ENCODE measurements around the gene NUP88.
A peak's percentile ranks its signal among the peaks of the same experiment; 100 is the strongest.
"Not testable (repeated sequence)": the region's sequence is repeated elsewhere in the genome, so short reads cannot be mapped to it uniquely, and the experiment has no call there.

Gene NUP88

DNA sequence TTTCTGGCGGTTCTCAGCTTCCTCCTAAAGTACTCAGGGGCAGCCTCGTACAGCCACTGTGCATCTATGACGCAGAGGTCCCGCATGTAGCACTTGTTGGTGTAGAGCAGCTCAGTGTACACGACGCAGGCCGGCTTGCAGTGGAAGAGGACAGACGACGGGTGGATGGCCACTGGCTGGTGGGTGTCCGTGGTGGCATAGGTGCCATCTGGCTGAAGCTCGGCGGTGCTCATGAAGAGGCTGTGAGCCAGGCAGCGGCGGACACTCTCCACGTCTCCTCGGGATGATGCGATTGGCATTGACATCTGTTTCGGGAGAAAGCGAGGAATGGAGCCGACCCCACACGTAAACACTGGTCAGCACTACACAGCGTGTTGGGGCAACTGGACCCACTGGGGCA lies 24.7 kb upstream of the NUP88 start:
- H3K4me3 ChIP-seq (ENCODE audit: control insufficient read depth, low read depth, low read length): no peak overlapping the region
- no peak for TF ChIP-seq CTCF (conservative IDR thresholded peaks at IDR 0.05; ENCODE audit: control insufficient read depth, insufficient read depth, low read depth, low read length)
- DNase-seq (ENCODE audit: low read depth): no peak

GRCh38 chr17:5443728-5444127 lies 24.3 kb upstream of the NUP88 start:
- H3K4me3 ChIP-seq (ENCODE audit: control insufficient read depth, low read depth, low read length): no peak overlapping the region
- no peak for TF ChIP-seq CTCF (conservative IDR thresholded peaks at IDR 0.05; ENCODE audit: control insufficient read depth, insufficient read depth, low read depth, low read length)
- DNase-seq (ENCODE audit: low read depth): no peak

DNA sequence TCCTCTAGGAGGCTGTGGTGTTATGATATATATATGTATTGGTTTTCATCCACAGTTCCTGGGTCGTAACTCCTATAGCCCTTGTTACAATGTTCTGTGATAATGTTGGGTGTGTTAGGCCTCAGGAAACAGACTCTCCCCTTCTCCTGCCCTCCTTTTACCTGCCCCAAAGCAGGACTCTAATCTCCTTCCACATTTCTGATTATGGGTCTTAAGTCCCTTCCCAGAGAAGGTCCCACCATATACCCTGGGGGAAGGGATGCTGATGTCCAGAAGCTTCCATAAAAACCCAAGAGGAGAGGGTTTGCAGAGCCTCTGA lies 19.9 kb upstream of the NUP88 start:
- no peak for DNase-seq (ENCODE audit: low read depth)
- TF ChIP-seq CTCF (conservative IDR thresholded peaks at IDR 0.05; ENCODE audit: control insufficient read depth, insufficient read depth, low read depth, low read length): no peak
- peak overlapping the region; percentile 28 for H3K4me3 ChIP-seq (ENCODE audit: control insufficient read depth, low read depth, low read length)

DNA sequence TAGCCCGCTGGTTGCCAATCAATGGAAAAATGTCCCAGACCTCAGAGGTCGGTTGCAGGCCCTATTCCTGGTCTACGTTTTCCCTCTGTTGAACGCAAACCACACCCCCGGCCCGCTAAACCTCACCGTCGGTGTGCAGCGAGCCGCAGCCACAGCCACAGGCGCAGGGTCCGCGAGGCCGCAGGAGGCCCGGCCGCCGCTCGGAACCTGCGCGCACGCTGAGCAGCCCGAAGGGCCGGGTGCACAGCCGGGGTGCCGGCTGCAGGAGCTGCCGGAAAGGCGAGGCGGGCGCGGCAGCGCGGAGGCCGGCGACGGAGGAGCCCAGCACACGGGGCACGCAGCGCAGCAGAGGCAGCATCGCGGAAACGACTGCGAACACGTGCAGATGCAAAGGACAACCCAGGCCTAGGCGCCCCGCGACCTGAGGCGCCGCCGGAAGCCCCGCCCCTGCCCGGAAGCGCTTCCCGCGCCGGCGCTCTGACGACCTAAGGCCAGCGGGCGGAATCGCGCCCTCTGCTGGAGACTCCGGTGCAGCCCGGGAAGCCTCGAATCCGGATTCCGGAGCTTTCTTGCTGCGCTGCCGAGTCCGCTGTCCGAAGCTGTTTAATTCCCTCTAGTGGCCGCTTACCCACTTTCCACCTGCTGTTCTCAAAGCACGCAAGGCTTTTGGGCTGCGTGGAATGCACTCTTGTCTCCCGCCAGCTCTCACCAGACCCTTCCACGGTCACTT lies 19.4 kb upstream of the NUP88 start, which contains the start of gene C1QBP:
Gene C1QBP, minus strand, starts transcription at position 440 of the 730 bp plus-strand sequence. Its CDS starts 82 bp downstream, at position 358.
- DNase-seq (ENCODE audit: low read depth): peak; percentile 89
- H3K4me3 ChIP-seq (ENCODE audit: control insufficient read depth, low read depth, low read length): peak within 1 kb of the TSS; percentile 92
- TF ChIP-seq CTCF (conservative IDR thresholded peaks at IDR 0.05; ENCODE audit: control insufficient read depth, insufficient read depth, low read depth, low read length): peak; percentile 76

GRCh38 chr17:5437721-5438317 lies 18.4 kb upstream of the NUP88 start:
- H3K4me3 ChIP-seq (ENCODE audit: control insufficient read depth, low read depth, low read length): peak overlapping the region; percentile 92
- peak; percentile 36 for DNase-seq (ENCODE audit: low read depth)

DNA sequence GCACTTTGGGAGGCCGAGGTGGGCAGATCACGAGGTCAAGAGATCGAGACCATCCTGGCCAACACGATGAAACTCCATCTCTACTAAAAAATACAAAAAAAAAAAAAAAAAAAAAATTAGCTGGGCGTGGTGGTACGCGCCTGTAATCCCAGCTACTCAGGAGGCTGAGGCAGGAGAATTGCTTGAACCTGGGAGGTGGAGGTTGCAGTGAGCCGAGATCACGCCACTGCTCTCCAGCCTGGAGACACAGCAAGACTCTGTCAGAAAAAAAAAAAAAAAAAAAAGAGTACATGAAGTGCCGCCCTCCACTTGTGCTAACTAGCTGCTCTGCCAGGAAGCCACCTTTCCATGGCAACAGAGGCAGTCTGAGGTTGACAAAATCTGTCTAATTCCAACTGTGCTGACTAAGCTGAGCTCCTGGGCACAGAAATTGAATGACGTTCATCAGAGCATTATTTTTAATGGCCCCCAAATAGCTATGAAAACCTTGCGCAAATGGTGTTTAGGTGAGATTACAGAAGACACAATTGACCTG lies 16.4 kb upstream of the NUP88 start:
- peak; percentile 46 for DNase-seq (ENCODE audit: low read depth)
- not testable (repeated sequence) for H3K4me3 ChIP-seq (ENCODE audit: control insufficient read depth, low read depth, low read length)

More at GRCh38 chr17:5437721-5438317, 18.4 kb upstream of the NUP88 start:
- no peak for TF ChIP-seq CTCF (conservative IDR thresholded peaks at IDR 0.05; ENCODE audit: control insufficient read depth, insufficient read depth, low read depth, low read length)

- H3K4me3 ChIP-seq (ENCODE audit: control insufficient read depth, low read depth, low read length): no peak overlapping the region
- no peak for DNase-seq (ENCODE audit: low read depth)
- no peak for TF ChIP-seq CTCF (conservative IDR thresholded peaks at IDR 0.05; ENCODE audit: control insufficient read depth, insufficient read depth, low read depth, low read length)
Observed at GRCh38 chr17:5434984-5435383, 15.5 kb upstream of the NUP88 start.
